Suprapubic skin (tissue), 4 donors: ENCODE measurements around the gene TCHH. TPM values are rescaled to one million over a fixed set of nuclear protein-coding genes. Genes with fewer than 3 reads are reported as not detected.
"Not testable (repeated sequence)": the region's sequence is repeated elsewhere in the genome, so short reads cannot be mapped to it uniquely, and the experiment has no call there.

ENCODE experiments used
- DNase-seq, 2 donors: peaks; one replicate each; pipeline ENCODE4 v3.0.0-alpha.2; 2019; ENCODE audit warnings: low spot score in 2 of 2
- H3K27ac ChIP-seq: fragments of 200-600 bp; sonication (generic); one replicate; pipeline ENCODE4 v1.5.1; 2019
- H3K27me3 ChIP-seq: fragments of 200-600 bp; sonication (generic); one replicate; pipeline ENCODE4 v1.5.1; 2019
- H3K36me3 ChIP-seq: fragments of 200-600 bp; sonication (generic); one replicate; pipeline ENCODE4 v1.5.1; 2019
- H3K4me1 ChIP-seq: fragments of 200-600 bp; sonication (generic); one replicate; pipeline ENCODE4 v1.5.1; 2019
- H3K4me3 ChIP-seq: fragments of 200-600 bp; sonication (generic); one replicate; pipeline ENCODE4 v1.5.1; 2019; ENCODE audit warnings: mild to moderate bottlenecking
- H3K9me3 ChIP-seq: fragments of 200-600 bp; sonication (generic); one replicate; pipeline ENCODE4 v1.5.1; 2019
- CTCF ChIP-seq, 2 donors: fragments of 200-600 bp in 1 of 2; fragments of 450-650 bp in 1 of 2; sonication (generic) in 1 of 2; IDR thresholded peaks; one replicate each; pipeline ENCODE4 v1.5.1; 2016 to 2019; ENCODE audit warnings: antibody characterized with exemption in 2 of 2, mild to moderate bottlenecking in 1 of 2, moderate library complexity in 1 of 2
- EP300 ChIP-seq: sonication (generic); formaldehyde crosslinking; IDR thresholded peaks from one replicate; pipeline ENCODE4 v1.6.1; 2017; ENCODE audit warnings: antibody characterized with exemption
- POLR2A ChIP-seq, 2 donors: fragments of 450-650 bp; IDR thresholded peaks; one replicate each; pipeline ENCODE4 v1.6.1; 2017; ENCODE audit warnings: antibody characterized with exemption in 2 of 2, mild to moderate bottlenecking in 2 of 2, moderate library complexity in 2 of 2
- POLR2AphosphoS5 ChIP-seq, 3 donors: sonication (generic); formaldehyde crosslinking; IDR thresholded peaks; one replicate each; pipeline ENCODE4 v1.6.1; 2017; ENCODE audit warnings: antibody characterized with exemption in 3 of 3
- WGBS: methylation state at CpG from one replicate; pipeline ENCODE4 v1.1.5; 2018; 5-methylcytosine and 5-hydroxymethylcytosine counted together
- total RNA-seq, 4 donors: library from RNA; depleted of rRNA; stranded (reverse); fragments of >200 nt; gene quantifications; one replicate each; pipeline ENCODE4 v1.1.0, GENCODE V29; 2016

The TCHH gene
- total RNA-seq, 4 donors from 2014 or later, result 7.0 to 71.9 (median 37.2) TPM

GRCh38 chr1:152145769-152146168, 30.5 kb upstream of the TCHH start:
- H3K4me1 ChIP-seq, result peaks cover 8% of the 10 kb centered on the region
- no peaks in the 10 kb centered on the region for H3K36me3 ChIP-seq
- WGBS, result 78% methylated on average over 4 of the region's 4 CpGs
- H3K27ac ChIP-seq, result no peak overlapping the region
- no peak for DNase-seq
- H3K4me3 ChIP-seq, result no peak overlapping the region
- H3K27me3 ChIP-seq, result peaks cover 4% of the 10 kb centered on the region
- no peak for TF ChIP-seq POLR2AphosphoS5 (IDR thresholded peaks at IDR 0.05)
- TF ChIP-seq POLR2A (IDR thresholded peaks at IDR 0.05), result no peak
- no peak for TF ChIP-seq CTCF (IDR thresholded peaks at IDR 0.05)
- TF ChIP-seq EP300, result no peak
- peaks cover 8% of the 10 kb centered on the region for H3K9me3 ChIP-seq

GRCh38 chr1:152144674-152145183, 29.5 kb upstream of the TCHH start:
- not testable (repeated sequence) for H3K27ac ChIP-seq, H3K27me3 ChIP-seq, H3K4me3 ChIP-seq, H3K9me3 ChIP-seq, H3K4me1 ChIP-seq, DNase-seq, H3K36me3 ChIP-seq
- WGBS, result 88% methylated on average over 8 of the region's 25 CpGs

GRCh38 chr1:152143150-152143887, 28.1 kb upstream of the TCHH start:
- H3K4me3 ChIP-seq, result no peak overlapping the region
- peaks cover 4% of the 10 kb centered on the region for H3K27me3 ChIP-seq
- no peaks in the 10 kb centered on the region for H3K36me3 ChIP-seq
- TF ChIP-seq CTCF (IDR thresholded peaks at IDR 0.05) (no peak), POLR2A (IDR thresholded peaks at IDR 0.05) (no peak), POLR2AphosphoS5 (IDR thresholded peaks at IDR 0.05) (no peak)
- no peak overlapping the region for H3K27ac ChIP-seq
- peaks cover 8% of the 10 kb centered on the region for H3K4me1 ChIP-seq
- WGBS, result 46% methylated on average over 2 of the region's 2 CpGs
- DNase-seq, result no peak
- peaks cover 7% of the 10 kb centered on the region for H3K9me3 ChIP-seq

GRCh38 chr1:152141971-152142584, 26.8 kb upstream of the TCHH start:
- peak in 1 of 2 donors; percentile 66 for DNase-seq
- Histone ChIP-seq H3K4me1 (peaks cover 8% of the 10 kb centered on the region), H3K27ac (no peak overlapping the region), H3K27me3 (peaks cover 4% of the 10 kb centered on the region), H3K4me3 (no peak overlapping the region), H3K9me3 (no peaks in the 10 kb centered on the region), H3K36me3 (no peaks in the 10 kb centered on the region)
- WGBS, result 5% methylated on average over 1 of the region's 1 CpG
- TF ChIP-seq CTCF (IDR thresholded peaks at IDR 0.05) (peak; percentile 50 to 56), EP300 (no peak), POLR2AphosphoS5 (IDR thresholded peaks at IDR 0.05) (no peak), POLR2A (IDR thresholded peaks at IDR 0.05) (no peak)

- peaks cover 6% of the 10 kb centered on the region for H3K4me1 ChIP-seq
- no peaks in the 10 kb centered on the region for H3K27me3 ChIP-seq
- no peak for TF ChIP-seq CTCF (IDR thresholded peaks at IDR 0.05)
- TF ChIP-seq POLR2A (IDR thresholded peaks at IDR 0.05), result no peak
- no peak for TF ChIP-seq POLR2AphosphoS5 (IDR thresholded peaks at IDR 0.05)
- TF ChIP-seq EP300, result no peak
- no peak overlapping the region for H3K4me3 ChIP-seq
- H3K9me3 ChIP-seq, result peaks cover 7% of the 10 kb centered on the region
- H3K36me3 ChIP-seq, result no peaks in the 10 kb centered on the region
- no peak overlapping the region for H3K27ac ChIP-seq
- DNase-seq, result no peak
Measured at GRCh38 chr1:152137215-152137614, 22.0 kb upstream of the TCHH start.
